GM18909 (cell line): ENCODE measurements around the gene YWHAQ.
"Not testable (repeated sequence)": the region's sequence is repeated elsewhere in the genome, so short reads cannot be mapped to it uniquely, and the experiment has no call there.

ENCODE experiments used
- ATAC-seq: cut with Tn5 transposase; IDR thresholded peaks from one replicate; pipeline ENCODE4 v1.9.1; 2021; ENCODE audit warnings: mild to moderate bottlenecking; ENCODE audit not compliant: unreplicated experiment, poor library complexity

YWHAQ gene

DNA sequence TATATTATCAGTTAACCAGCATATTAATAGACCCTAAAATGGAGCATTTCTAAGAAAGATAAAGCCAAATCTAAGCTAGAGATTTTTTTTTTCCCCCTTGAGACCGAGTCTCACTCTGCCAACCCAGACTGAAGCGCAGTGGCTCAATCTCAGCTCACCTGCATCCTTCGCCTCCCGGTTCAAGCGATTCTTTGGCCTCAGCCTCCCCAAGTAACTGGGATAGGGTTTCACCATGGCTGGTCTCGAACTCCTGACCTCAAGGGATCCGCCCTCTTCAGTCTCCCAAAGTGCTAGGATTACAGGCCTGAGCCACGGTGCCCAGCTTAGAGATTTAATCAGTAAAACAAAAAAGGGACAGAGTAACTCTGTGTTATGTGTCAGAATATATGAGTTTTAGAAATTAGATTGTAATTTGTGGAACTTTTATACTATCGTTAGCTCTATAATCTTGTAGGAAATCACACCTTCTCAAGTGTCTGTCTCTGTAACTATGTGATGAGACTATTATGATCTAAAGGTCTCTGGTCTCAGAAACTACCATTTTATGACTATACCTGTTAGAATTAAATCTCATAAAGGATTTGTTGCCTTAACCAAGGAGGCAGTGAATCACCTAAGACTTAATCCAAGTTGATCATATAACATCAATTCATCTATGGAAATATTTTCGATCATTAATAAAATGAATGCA is 34.0 kb downstream of the YWHAQ start:
- no peak for ATAC-seq

DNA sequence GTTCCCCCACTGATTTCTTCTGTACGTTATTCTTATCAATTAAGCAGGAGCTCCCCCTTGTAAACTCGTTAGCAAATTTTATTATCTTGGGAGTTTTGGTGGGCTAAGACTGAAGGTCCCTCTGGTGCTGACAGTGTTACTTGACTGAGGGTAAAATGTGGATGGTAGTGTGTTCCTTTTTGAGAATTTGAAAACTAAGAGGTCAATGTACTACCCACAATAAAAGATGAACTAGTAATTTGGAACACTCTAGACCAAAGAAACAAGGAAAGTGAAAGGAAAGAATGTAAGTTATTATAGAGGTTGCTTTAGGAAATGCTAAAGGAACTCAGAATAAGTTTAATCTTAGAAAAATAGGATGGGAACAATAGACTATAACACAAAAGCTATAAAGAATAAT is 35.1 kb downstream of the YWHAQ start:
- ATAC-seq = no peak

DNA sequence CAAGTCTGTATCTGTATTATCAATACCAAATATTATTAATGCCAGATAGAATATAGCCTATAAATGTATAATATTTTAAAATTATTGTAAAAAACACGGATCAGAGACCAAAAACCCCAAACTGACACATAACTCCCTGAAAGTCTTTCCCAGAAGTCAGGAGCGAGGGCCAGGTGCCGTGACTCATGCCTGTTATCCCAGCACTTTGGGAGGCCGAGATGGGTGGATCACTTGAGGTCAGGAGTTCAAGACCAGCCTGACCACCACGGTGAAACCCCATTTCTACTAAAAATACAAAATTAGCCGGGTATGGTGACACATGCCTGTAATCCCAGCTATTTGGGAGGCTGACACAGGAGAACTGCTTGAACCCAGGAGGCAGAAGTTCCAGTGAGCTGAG is 35.5 kb downstream of the YWHAQ start:
- not testable (repeated sequence) for ATAC-seq

DNA sequence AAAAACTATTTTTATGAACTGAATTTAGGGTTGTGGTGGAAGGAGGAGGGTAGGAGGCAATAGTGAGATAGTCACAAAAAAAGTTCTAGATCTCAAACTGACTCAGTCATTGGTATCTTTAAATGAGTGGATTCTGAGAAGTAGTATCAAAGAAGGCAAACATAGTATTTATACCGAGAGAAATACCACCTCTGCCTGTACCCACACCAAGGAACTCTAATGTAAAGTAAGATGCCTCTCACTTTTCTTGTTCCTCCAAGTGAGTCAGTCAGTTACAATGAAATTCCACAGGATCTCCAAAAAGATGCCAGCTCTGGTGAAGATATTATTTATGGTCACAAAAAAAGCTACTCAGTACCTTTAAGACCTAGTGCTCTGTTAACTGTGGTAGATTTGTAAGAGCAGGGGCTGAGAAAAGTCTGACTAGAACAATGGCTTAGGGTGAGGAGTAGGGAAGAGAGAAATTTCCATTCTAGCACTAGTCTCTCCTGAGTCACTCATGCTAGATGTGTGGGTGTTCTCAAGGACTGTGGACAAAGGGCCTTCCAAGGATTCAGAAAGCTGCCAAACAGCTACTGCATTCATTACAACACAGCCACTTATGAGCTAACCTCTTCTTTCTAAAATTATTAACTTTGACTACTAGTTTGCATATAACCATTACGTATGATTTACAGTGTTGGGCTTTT is 36.3 kb downstream of the YWHAQ start:
- peak; percentile 50 for ATAC-seq

DNA sequence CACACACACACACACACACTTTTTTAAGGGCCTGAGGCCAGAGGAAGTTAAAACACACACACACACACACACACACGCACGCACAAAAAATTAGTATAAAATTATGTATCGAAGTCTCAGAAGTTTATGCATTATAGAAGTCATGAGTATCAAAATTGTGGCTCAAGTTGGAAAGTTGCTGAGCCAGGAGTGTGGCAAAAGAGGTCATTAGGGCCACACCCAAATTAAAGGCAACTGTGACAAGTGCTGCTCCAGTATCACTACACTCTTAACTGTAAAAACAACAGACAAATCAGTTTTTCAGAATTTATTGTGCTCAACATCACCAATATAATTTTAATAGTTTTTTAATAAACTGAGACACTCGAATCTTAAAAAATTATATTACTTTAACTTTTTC is 36.9 kb downstream of the YWHAQ start:
- ATAC-seq = no peak

DNA sequence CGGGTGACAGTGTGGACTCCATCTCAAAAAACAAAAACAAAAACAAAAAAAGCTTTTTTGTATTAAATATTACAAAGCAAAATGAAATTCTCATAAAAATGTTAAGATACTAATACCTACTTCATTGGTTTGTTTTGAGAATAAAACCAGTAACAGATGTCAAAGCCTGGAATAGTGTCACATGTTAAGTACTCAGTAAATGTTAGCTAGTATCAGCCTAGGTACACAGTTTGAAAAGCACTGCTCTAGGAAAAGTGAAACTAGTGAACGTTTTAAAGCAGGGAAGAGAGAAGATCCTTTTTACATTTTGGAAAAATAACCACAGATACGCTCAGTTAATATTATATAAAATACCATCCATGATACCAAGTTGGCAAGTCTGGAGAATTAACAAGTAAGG is 38.1 kb downstream of the YWHAQ start:
- no peak for ATAC-seq

DNA sequence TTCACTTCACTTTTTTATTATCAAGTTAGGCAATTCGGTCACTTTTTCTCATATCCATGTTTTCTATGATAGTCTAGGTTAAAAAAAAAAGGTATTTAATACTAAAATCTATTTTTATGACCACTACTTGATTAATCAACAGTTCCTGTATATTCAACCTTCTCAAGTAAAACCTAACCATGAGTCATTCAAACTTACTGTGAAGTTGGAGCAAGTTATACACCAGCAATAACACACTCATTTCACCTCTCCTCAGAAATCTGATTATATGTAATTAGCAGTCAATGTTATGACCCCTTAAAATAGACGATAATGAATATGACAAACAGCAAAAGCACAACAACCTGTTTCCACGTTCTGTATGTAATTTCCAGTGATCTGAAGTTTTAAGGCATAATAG is 40.2 kb downstream of the YWHAQ start:
- no peak for ATAC-seq

DNA sequence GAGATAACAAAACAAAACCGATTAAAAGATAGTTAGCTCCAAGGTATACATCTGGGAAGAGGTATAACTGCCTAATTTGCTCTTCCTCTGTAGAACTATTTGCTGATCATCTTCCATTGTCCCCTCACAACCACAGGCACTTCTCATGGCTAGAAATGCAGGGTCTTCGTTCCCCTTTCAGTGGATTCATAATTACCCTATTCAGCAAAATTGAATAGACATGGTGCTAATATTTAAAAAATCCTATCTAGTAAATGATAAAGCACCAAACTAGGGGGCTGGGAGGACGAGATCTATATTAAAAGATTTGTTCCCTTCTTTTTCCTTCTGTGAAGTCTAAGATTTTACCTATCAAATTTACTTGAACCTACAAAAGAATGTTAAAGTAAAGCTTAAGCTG is 44.3 kb downstream of the YWHAQ start:
- no peak for ATAC-seq

DNA sequence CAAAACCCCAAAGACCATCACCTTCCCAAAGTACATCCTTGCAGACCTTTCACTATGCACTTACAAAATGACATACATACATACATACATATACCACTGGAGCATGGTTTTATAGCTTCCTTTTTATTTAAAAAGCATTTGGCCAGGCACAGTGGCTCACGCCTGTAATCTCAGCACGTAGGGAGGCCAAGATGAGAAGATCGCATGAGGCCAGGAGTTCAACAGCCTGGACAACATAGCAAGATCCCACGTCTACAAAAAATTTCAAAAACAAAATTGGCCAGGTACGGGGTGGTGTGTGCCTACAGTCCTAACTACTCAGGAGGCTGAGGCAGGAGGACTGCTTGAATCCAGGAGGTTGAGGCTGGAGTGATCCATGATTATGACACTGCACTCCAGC is 45.3 kb downstream of the YWHAQ start:
- no peak for ATAC-seq

DNA sequence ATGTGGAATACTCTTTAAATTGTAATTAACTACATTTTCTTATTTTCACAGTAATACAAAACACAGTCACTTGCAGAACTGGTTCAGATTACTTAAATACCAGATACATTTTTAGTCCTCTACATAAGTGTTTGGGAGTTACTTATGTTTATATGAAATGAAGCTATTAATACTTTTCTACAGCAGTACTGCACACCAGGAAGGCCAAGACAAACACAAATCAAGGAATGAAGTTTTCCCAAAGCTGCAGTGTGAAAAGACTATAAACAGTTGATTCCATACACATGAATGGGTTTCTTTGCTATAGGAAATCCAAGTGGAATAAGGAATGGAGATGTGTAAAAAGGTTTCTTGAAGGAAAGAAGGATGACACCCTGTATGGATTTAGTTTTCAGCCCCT is 45.9 kb downstream of the YWHAQ start:
- not testable (repeated sequence) for ATAC-seq

DNA sequence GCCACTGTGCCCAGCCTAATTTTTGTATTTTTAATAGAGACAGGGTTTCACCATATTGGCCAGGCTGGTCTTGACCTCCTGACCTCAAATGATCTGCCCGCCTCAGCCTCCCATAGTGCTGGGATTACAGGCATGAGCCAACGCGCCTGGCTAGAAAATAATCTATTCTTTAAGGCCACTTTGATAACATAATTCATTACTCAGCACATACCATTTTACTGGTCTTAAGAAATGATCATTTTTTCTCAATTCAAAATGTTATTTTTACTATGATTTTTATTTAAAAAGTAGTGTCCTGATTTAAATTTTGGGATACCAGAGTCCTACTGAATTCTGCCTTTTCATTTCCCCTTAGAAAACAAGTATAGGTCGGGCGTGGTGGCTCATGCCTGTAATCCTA is 48.2 kb downstream of the YWHAQ start:
- no peak for ATAC-seq

DNA sequence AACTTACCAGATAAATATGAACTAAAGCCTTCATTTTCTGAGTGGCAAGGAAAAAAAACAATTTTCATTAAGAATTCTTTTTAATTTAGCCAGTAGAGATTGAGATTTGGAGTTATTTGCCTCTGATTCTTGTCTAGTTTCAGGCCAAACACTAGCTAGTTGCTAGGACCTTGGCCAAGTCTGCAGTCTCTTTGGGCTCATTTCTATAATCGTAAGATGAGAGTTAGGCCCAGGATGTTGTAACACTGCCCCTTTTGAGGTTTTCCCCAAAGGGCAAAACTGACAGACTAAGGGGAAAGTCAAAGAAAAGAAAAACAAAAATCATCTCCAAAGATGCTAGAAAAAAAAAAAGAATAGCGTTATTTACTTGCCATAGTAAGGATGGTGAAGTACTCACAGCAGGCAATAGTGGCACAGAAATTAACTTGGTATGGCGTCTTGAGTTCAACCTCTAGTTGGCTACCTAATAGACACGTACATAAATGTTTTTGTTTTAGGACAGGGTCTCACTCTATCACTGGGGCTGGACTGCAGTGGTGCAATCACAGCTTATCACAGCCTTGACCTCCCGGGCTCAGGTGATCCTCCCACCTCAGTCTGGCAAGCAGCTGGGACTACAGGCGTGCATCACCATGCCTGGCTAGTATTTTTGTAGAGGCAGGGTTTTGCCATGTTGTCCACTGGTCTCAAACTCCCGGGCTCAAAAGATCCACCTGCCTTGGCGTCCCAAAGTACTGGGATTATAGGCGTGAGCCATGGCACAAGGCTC is 52.1 kb downstream of the YWHAQ start:
- ATAC-seq = no peak

DNA sequence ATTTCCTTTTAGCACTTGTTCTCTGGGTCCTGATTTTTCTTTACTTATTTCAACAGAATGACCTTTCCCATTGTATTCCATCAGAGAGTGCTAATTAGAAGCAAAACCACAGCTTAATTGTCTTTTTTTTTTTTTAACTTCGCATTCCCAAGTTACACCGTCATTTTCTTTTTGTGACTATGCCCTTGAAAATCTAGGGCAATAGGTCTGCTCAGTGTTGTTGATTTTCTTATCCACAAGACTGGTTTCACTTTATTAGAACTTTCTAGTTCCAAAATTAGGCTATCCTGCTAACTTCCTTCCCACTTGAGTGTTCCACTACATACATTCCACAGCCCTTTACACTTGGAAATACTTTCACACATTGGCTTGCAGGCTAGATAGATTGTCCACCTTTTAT is 56.5 kb downstream of the YWHAQ start:
- no peak for ATAC-seq

DNA sequence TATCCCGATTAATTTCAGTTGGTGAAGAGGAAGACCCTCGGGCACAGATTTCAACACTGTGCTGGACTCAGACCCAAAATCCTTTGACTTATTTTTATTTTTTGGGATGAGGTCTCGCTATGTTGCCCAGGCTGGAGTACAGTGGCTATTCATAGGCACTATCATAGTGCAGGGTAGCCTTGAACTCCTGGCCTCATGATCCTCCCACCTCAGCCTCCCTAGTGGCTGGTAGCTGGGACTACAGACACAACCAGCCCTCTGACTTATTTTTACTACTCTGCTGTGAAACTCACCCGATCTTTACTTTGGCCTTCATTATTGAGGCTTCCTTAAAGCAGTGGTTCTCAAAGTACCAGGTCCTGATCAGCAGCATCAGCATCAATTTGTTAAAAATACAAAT is 57.0 kb downstream of the YWHAQ start:
- ATAC-seq = no peak

DNA sequence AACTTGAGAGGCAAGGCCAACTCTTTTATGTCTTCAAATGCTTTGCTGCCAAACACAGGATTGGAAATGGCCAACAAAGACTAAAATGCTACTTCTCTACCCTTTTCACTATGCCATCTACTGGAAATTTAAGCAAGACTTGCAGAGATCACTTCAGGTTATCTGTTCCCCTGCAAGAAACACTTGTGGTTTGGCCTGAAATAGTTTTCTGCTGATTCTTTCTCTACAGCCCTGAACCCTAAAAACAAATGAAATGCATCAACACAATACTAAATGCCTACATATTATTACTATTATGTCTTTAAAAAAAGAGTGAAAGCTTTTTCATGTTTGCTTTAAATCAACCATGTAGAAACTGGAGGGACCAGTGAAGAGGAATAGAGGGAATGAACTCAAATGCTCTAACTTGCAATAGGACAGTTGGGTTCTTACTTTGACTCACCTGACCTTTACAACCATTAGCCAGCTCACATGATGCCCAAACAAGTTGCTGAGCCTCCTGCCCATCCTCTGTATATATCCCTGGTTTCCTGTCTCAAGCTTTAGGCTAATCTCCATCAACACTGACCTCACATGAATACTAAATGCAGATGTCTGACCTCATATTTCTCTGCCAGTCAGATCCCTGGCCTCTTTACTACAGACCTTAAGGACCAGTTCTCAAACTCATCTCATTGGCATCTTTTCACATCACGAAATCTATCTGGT is 57.6 kb downstream of the YWHAQ start:
- no peak for ATAC-seq

DNA sequence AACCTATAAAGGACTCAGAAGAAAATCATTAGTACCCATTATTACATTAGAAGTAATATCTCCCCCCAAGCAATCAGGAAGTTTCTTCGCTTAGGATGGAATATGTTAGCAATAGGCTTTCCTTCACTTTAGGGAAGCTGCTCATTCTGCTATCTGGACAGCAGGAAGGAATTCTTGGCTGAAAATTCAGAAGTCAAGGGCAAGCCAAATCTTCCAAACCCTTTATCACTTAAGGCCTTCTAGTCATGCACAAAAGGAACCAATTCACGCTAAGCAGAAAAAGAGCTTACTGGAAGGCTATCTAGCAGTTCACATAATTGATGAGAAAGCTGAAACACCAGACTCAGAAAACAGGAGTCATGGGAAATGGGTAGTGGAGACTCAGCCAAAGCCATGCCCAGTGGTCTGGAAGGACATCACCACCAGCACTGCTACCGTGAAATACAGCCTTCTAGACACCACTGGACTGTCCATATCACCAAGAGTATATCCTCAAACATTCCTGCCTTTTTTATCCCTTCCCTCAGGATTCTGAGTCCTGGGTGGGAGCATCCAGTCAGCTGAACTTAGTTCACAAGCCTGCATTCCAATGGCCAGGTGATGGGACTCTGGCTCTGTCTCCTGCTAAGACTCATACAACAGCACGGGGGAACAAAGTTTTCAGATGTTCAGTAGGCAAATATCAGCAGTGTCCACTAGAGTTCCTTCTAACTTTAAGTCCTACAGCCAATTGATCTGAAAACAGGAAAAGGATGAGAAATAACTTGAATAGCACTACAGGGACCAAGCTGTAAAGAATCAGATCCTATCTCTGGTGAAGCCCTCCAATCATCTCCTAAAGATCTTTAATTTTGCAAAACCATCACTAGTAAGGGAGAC is 60.4 kb downstream of the YWHAQ start:
- ATAC-seq = no peak

DNA sequence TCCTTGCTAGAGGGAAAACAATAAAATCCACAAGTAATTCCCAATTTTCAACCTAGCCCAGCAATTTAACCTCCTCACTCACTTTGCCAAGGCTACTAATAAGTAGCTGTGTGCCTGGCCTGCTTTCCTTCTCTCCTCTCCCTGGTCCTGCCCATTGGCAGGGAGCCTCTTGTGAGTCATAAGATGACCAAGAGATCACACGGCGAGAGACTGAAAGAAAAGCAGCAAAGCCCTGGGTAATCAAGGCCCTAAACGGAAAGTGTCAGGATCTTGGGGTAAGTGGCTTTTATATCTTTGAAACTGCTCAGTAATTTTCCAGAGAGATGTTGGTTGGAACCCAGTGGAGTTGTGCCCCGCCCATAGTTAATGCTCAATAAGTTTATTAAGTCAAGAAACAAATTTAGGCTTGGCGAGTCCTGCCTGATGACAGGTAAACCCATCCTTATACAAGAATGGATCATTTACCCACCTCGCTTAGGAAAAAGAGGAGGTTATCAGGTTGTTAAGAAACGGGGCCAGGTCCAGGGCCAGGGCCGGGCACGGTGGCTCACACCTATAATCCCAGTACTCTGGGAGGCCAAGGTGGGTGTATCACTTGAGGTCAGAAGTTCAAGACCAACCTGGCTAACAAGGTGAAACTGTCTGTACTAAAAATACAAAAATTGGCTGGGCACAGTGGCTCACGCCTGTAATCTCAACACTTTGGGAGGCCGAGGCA is 65.2 kb downstream of the YWHAQ start:
- ATAC-seq = no peak

DNA sequence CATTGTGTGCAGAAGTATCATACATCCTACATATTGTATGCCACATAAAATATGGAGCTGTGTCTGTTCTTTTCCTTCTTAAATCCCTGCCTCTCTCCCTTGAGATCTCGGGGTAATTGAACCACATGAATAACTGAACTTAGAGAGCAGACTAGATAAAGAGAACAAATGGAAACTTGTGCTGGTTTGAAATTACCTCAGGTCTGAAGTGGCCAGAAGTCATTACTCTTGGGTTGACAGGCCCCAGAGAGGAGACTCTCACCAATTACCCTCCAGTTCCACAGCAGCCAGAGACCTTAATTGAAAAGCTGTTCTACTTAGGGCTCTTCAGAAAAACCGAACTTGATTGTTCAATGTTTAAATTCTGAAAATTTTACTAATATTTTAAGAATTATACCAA is 70.2 kb downstream of the YWHAQ start:
- ATAC-seq = no peak

DNA sequence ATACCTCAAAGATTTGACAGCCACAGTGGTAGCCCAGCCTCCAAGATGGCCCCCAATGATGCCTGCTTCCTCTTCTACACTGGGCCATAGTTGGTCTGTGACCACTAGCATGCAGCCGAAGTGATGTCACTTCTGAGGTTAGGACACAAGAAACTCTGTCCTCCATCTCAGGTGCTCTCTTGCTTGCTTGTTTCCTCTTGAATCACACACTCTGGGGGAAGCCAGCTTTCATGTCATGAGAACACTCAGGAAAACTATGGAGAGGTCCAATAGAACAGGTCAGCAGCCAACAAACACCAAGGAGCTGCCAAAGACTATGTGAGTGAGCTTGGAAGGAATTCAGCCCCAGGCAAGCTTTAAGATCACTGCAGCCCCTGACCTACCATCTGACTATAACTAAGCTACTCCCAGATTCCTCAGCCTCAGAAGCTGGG is 71.8 kb downstream of the YWHAQ start:
- no peak for ATAC-seq
